IPS DF 4.7 (cell line): ENCODE results near the gene TMSB15C.

Source experiments
- DNase-seq: peaks from one replicate; pipeline ENCODE4 v3.0.0-alpha.2; 2013; ENCODE audit warnings: low spot score; ENCODE audit errors: extremely low read depth

Gene TMSB15C

GRCh38 chrX:104047171-104047570, 28.9 kb downstream of the TMSB15C start:
- no peak for DNase-seq

- DNase-seq: no peak
These were observed 30.4 kb downstream of the TMSB15C start for GRCh38 chrX:104045642-104046041.

- no peak for DNase-seq
These were observed 35.0 kb downstream of the TMSB15C start for GRCh38 chrX:104041003-104041402.

- DNase-seq: no peak
These were observed 36.1 kb downstream of the TMSB15C start, which contains the start of gene H2BW2 for GRCh38 chrX:104039689-104040505. H2BW2 (plus strand) TSS chrX:104039956; CDS start chrX:104039995, 39 bp downstream.
